Body of pancreas (tissue), 4 donors: Measurements from ENCODE around the gene PPP1R9B. TPM values are rescaled to one million over a fixed set of nuclear protein-coding genes. Genes with fewer than 3 reads are reported as not detected.

Experiments
- ATAC-seq: fragments of 150-250 bp; one replicate; pipeline ENCODE4 v1.9.1; 2016
- DNase-seq, 4 donors: peaks; one replicate each; pipeline ENCODE4 v3.0.0-alpha.2; 2019
- H3K27ac ChIP-seq, 4 donors: fragments of 200-600 bp; sonication (generic); 1 replicate in 3 of 4; 2 replicates in 1 of 4; pipeline versions ENCODE4 v1.5.1 to v1.6.1; 2016 to 2019; ENCODE audit warnings: mild to moderate bottlenecking in 1 of 4, mixed read lengths in 1 of 4, moderate library complexity in 1 of 4
- H3K27me3 ChIP-seq, 2 donors: fragments of 200-600 bp; sonication (generic); one replicate each; pipeline ENCODE4 v1.6.0; 2016; ENCODE audit warnings: mild to moderate bottlenecking in 1 of 2
- H3K36me3 ChIP-seq, 2 donors: fragments of 200-600 bp; sonication (generic); replicated peaks in 1 of 2; 2 replicates each; pipeline ENCODE4 v1.5.1; 2016; ENCODE audit warnings: low read depth in 2 of 2; ENCODE audit not compliant: insufficient read depth in 1 of 2
- H3K4me1 ChIP-seq: fragments of 200-600 bp; sonication (generic); one replicate; pipeline ENCODE4 v1.6.0; 2016
- H3K4me3 ChIP-seq, 2 donors: fragments of 200-600 bp; sonication (generic); 1 replicate in 1 of 2; 2 replicates in 1 of 2; pipeline ENCODE4 v1.5.1; 2016 to 2019
- H3K9me3 ChIP-seq, 3 donors: fragments of 200-600 bp; sonication (generic); 1 replicate in 2 of 3; 2 replicates in 1 of 3; pipeline ENCODE4 v1.5.1; 2016
- POLR2A ChIP-seq, 3 donors: fragments of 450-650 bp; IDR thresholded peaks; one replicate each; pipeline ENCODE4 v1.6.1; 2016; ENCODE audit warnings: antibody characterized with exemption in 3 of 3, mild to moderate bottlenecking in 2 of 3
- WGBS, 2 donors: methylation state at CpG; one replicate each; pipeline ENCODE4 v1.1.5; 2017; 5-methylcytosine and 5-hydroxymethylcytosine counted together
- intact Hi-C: fragments of 100-400 bp; cut with DNase I; formaldehyde crosslinking; loops from one replicate; pipeline ENCODE4 v1.15.1; 2023
- total RNA-seq, 2 donors: library from RNA; depleted of rRNA; stranded (reverse); fragments of >200 nt; gene quantifications; one replicate each; pipeline ENCODE4 v1.1.0, GENCODE V29; 2016
- TF ChIP-seq, protein P1 (sequence below), 7 experiments: fragments of 450-650 bp in 4 of 7; fragments of 200-600 bp in 3 of 7; sonication (generic) in 3 of 7; IDR thresholded peaks; one replicate each; pipeline ENCODE4 v1.5.1; 2016 to 2019; ENCODE audit warnings: antibody characterized with exemption in 7 of 7

The PPP1R9B gene
- total RNA-seq, 2 donors from 2014 or later = 20.0 to 31.0 TPM

- H3K27me3 ChIP-seq = no peaks in the 10 kb centered on the region
- ATAC-seq (no peak), DNase-seq (no peak)
- H3K4me3 ChIP-seq = no peak overlapping the region
- TF ChIP-seq, protein P1, sequence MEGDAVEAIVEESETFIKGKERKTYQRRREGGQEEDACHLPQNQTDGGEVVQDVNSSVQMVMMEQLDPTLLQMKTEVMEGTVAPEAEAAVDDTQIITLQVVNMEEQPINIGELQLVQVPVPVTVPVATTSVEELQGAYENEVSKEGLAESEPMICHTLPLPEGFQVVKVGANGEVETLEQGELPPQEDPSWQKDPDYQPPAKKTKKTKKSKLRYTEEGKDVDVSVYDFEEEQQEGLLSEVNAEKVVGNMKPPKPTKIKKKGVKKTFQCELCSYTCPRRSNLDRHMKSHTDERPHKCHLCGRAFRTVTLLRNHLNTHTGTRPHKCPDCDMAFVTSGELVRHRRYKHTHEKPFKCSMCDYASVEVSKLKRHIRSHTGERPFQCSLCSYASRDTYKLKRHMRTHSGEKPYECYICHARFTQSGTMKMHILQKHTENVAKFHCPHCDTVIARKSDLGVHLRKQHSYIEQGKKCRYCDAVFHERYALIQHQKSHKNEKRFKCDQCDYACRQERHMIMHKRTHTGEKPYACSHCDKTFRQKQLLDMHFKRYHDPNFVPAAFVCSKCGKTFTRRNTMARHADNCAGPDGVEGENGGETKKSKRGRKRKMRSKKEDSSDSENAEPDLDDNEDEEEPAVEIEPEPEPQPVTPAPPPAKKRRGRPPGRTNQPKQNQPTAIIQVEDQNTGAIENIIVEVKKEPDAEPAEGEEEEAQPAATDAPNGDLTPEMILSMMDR (IDR thresholded peaks at IDR 0.05) = no peak
- no peak for TF ChIP-seq POLR2A (IDR thresholded peaks at IDR 0.05)
- intact Hi-C loops = no loop called here
- no peaks in the 10 kb centered on the region for H3K9me3 ChIP-seq
- H3K27ac ChIP-seq = no peak overlapping the region
- H3K4me1 ChIP-seq = peaks cover 10% of the 10 kb centered on the region
- WGBS, 2 donors = 93 to 95% methylated on average over 10 to 11 of the region's 11 CpGs
- peaks cover 15 to 21% of the 10 kb centered on the region in 2 donors for H3K36me3 ChIP-seq
Observed at GRCh38 chr17:50136096-50136687, 14.3 kb downstream of the PPP1R9B start.

GRCh38 chr17:50135316-50136095 is 15.0 kb downstream of the PPP1R9B start:
- no peak overlapping the region for H3K4me3 ChIP-seq
- 88% methylated on average over 7 to 15 of the region's 16 CpGs for WGBS, 2 donors
- H3K36me3 ChIP-seq = peaks cover 15 to 20% of the 10 kb centered on the region in 2 donors
- peaks cover 15% of the 10 kb centered on the region for H3K4me1 ChIP-seq
- no peaks in the 10 kb centered on the region for H3K27me3 ChIP-seq
- intact Hi-C loops = no loop called here
- ATAC-seq (no peak), DNase-seq (peak in 2 of 4 donors; percentile 37 to 43)
- no peaks in the 10 kb centered on the region for H3K9me3 ChIP-seq
- TF ChIP-seq POLR2A (IDR thresholded peaks at IDR 0.05) = no peak
- TF ChIP-seq, protein P1 (IDR thresholded peaks at IDR 0.05) = no peak
- H3K27ac ChIP-seq = no peak overlapping the region

- H3K36me3 ChIP-seq = peaks cover 12 to 18% of the 10 kb centered on the region in 2 donors
- no peak overlapping the region for H3K27ac ChIP-seq
- H3K9me3 ChIP-seq = no peaks in the 10 kb centered on the region
- intact Hi-C loops = no loop called here
- 77 to 84% methylated on average over 12 to 14 of the region's 16 CpGs for WGBS, 2 donors
- DNase-seq (no peak), ATAC-seq (no peak)
- H3K27me3 ChIP-seq = peaks cover 0 to 3% of the 10 kb centered on the region in 2 donors
- H3K4me1 ChIP-seq = peaks cover 24% of the 10 kb centered on the region
- no peak overlapping the region for H3K4me3 ChIP-seq
- TF ChIP-seq, protein P1 (IDR thresholded peaks at IDR 0.05) = no peak
- TF ChIP-seq POLR2A (IDR thresholded peaks at IDR 0.05) = no peak
Observed at GRCh38 chr17:50134206-50135110, 16.0 kb downstream of the PPP1R9B start.

GRCh38 chr17:50133769-50134099 is 16.7 kb downstream of the PPP1R9B start:
- Histone ChIP-seq H3K27me3 (peaks cover 0 to 3% of the 10 kb centered on the region in 2 donors), H3K36me3 (peaks cover 5 to 10% of the 10 kb centered on the region in 2 donors), H3K9me3 (no peaks in the 10 kb centered on the region), H3K27ac (no peak overlapping the region), H3K4me1 (peaks cover 29% of the 10 kb centered on the region), H3K4me3 (no peak overlapping the region)
- intact Hi-C loops = no loop called here
- no peak for TF ChIP-seq POLR2A (IDR thresholded peaks at IDR 0.05)
- TF ChIP-seq, protein P1 (IDR thresholded peaks at IDR 0.05) = no peak
- no peak for ATAC-seq
- 52 to 58% methylated on average over 12 to 16 of the region's 16 CpGs for WGBS, 2 donors
- no peak for DNase-seq
